Heart right ventricle (tissue), 16 donors: Measurements from ENCODE around the gene YBX3. TPM values are rescaled to one million over a fixed set of nuclear protein-coding genes. Genes with fewer than 3 reads are reported as not detected.

ENCODE experiments used
- ATAC-seq, 8 donors: fragments of 200-7000 bp; cut with Tn5 transposase; one replicate each; pipeline ENCODE4 v1.9.1; 2020; ENCODE audit warnings: mild to moderate bottlenecking in 8 of 8, moderate library complexity in 8 of 8, moderate number of reproducible peaks in 1 of 8
- DNase-seq, 2 donors: peaks; one replicate each; pipeline ENCODE4 v3.0.0-alpha.2; 2020
- H3K27ac ChIP-seq, 10 donors: fragments of 200-600 bp; sonication (generic) in 2 of 10; one replicate each; pipeline versions ENCODE4 v1.5.0 to v1.8.0; 2020 to 2022; ENCODE audit warnings: mild to moderate bottlenecking in 3 of 10
- H3K27me3 ChIP-seq, 7 donors: fragments of 200-600 bp; one replicate each; pipeline ENCODE4 v1.8.0; 2021 to 2022; ENCODE audit warnings: mild to moderate bottlenecking in 2 of 7
- H3K36me3 ChIP-seq, 9 donors: fragments of 200-600 bp; sonication (generic) in 1 of 9; one replicate each; pipeline versions ENCODE4 v1.5.0 to v1.8.0; 2020 to 2022; ENCODE audit warnings: mild to moderate bottlenecking in 2 of 9
- H3K4me1 ChIP-seq, 9 donors: fragments of 200-600 bp; sonication (generic) in 1 of 9; one replicate each; pipeline versions ENCODE4 v1.5.0 to v1.8.0; 2020 to 2022; ENCODE audit warnings: mild to moderate bottlenecking in 4 of 9
- H3K4me3 ChIP-seq, 10 donors: fragments of 200-600 bp; sonication (generic) in 2 of 10; one replicate each; pipeline versions ENCODE4 v1.5.0 to v1.8.0; 2020 to 2022; ENCODE audit warnings: mild to moderate bottlenecking in 7 of 10, moderate library complexity in 2 of 10
- H3K9me3 ChIP-seq, 11 donors: fragments of 200-600 bp in 10 of 11; sonication (generic) in 2 of 11; one replicate each; pipeline versions ENCODE4 v1.5.0 to v1.8.0; 2013 to 2022; ENCODE audit warnings: mild to moderate bottlenecking in 2 of 11, control low read depth in 1 of 11, moderate library complexity in 1 of 11
- WGBS, 2 donors: extraction: QIAGEN DNeasy Blood & Tissue Kit; methylation state at CpG; one replicate each; pipeline ENCODE4 v1.1.7; 2013; ENCODE audit warnings: inconsistent platforms in 1 of 2; 5-methylcytosine and 5-hydroxymethylcytosine counted together
- intact Hi-C, 10 donors: fragments of 100-400 bp; cut with DNase I; formaldehyde crosslinking; loops; one replicate each; pipeline versions ENCODE4 v1.11.1 to v1.14.2; 2022
- polyA plus RNA-seq, 2 donors: library from polyadenylated mRNA; stranded (reverse); fragments of 200-250 nt; gene quantifications; one replicate each; pipeline ENCODE4 v1.2.3, GENCODE V29; 2013
- total RNA-seq, 10 donors: library from RNA; stranded (reverse); fragmentation: NEBNext Ultra II Directional in 3 of 10; extraction: Animal tissue kit (Norgen Biotek cat#: 25700) in 3 of 10; gene quantifications; one replicate each; pipeline versions ENCODE4 v1.2.1 to v1.2.4, GENCODE V29; 2021 to 2023
- TF ChIP-seq, protein P1 (sequence below), 9 donors: fragments of 200-600 bp; sonication (generic) in 2 of 9; IDR thresholded peaks; one replicate each; pipeline versions ENCODE4 v1.5.0 to v1.8.0; 2021 to 2022; ENCODE audit warnings: antibody characterized with exemption in 9 of 9, mild to moderate bottlenecking in 5 of 9, moderate library complexity in 1 of 9
- donor health status: Arrhythmogenic right ventricular cardiomyopathy.
- donor health status: ischemic (EF 13 %, LVEDD 7.1; RV severe dilation, severe dysfunction).
- donor health status: healthy with polysubstance abuse.
- donor health status: DM: no; HTN: yes; CAD: no.
- donor health status: DM: no; HTN: no; CAD: no.
- donor health status: ischemic (EF 25% LVEDD 6.9; RV normal size, moderate dysfunction).
- donor health status: ischemic (EF 25% LVEDD 5.7; RV mildly dilated, moderate dysfunction).
- donor health status: healthy.
- donor health status: DM: yes; HTN: yes; CAD: no.
- donor health status: Ischemic cardiomyopathy.
- donor health status: ischemic (EF 35%, LVEDD 5.7; RV mildly dilated, moderate dysfunction).
- donor health status: nonischemic (EF 11% LVEDD 7.7; RV severe dilation, severe dysfunction).
- donor health status: DM: yes; HTN: yes; CAD: no.
- donor health status: PGD.
- donor health status: ischemic (EF 29% LVEDD 5.4; RV normal size, mild dysfunction).
- donor health status: nonischemic (EF 23%, LVEDD 6.1; RV moderate dilation, normal function).

YBX3 gene
- total and polyA plus RNA-seq, 12 donors = 244 to 1,254 (median 632) TPM

GRCh38 chr12:10669533-10669932 lies 53.6 kb downstream of the YBX3 start:
- no peaks in the 10 kb centered on the region for H3K36me3 ChIP-seq
- TF ChIP-seq, protein P1, sequence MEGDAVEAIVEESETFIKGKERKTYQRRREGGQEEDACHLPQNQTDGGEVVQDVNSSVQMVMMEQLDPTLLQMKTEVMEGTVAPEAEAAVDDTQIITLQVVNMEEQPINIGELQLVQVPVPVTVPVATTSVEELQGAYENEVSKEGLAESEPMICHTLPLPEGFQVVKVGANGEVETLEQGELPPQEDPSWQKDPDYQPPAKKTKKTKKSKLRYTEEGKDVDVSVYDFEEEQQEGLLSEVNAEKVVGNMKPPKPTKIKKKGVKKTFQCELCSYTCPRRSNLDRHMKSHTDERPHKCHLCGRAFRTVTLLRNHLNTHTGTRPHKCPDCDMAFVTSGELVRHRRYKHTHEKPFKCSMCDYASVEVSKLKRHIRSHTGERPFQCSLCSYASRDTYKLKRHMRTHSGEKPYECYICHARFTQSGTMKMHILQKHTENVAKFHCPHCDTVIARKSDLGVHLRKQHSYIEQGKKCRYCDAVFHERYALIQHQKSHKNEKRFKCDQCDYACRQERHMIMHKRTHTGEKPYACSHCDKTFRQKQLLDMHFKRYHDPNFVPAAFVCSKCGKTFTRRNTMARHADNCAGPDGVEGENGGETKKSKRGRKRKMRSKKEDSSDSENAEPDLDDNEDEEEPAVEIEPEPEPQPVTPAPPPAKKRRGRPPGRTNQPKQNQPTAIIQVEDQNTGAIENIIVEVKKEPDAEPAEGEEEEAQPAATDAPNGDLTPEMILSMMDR (IDR thresholded peaks at IDR 0.05) = no peak
- no peak for ATAC-seq
- DNase-seq = no peak
- H3K9me3 ChIP-seq = peaks cover 0 to 1% (median 0%) of the 10 kb centered on the region in 11 donors
- peaks cover 0 to 58% (median 28%) of the 10 kb centered on the region in 7 donors for H3K27me3 ChIP-seq
- H3K4me3 ChIP-seq = no peak overlapping the region
- WGBS, 2 donors = 91 to 94% methylated on average over 1 of the region's 1 CpG
- intact Hi-C loops = no loop called here
- H3K4me1 ChIP-seq = peaks cover 0 to 17% (median 8%) of the 10 kb centered on the region in 9 donors
- no peak overlapping the region for H3K27ac ChIP-seq

DNA sequence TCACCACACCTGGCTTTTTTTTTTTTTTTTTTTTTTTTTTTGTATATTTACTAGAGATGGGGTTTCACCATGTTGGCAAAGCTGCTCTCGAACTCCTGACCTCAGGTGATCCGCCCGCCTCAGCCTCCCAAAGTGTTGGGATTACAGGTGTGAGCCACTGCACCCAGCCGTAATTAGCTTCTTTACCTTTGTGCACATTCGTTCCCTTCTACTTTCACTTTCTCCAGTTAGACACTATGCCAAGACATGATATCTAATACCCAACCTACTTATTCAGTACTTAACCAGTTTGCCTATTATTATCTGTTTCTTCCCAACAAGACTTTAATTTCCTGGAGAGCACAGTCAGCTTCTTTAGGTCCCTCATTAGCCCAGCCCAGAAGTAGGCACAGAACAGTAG lies 54.6 kb downstream of the YBX3 start:
- Histone ChIP-seq H3K4me3 (peak overlapping the region in 1 of 10 donors; percentile 19), H3K4me1 (peaks cover 0 to 7% (median 0%) of the 10 kb centered on the region in 9 donors), H3K27me3 (peaks cover 0 to 48% (median 18%) of the 10 kb centered on the region in 7 donors), H3K9me3 (peaks cover 0 to 1% (median 0%) of the 10 kb centered on the region in 11 donors), H3K36me3 (no peaks in the 10 kb centered on the region), H3K27ac (no peak overlapping the region)
- TF ChIP-seq, protein P1 (IDR thresholded peaks at IDR 0.05) = no peak
- ATAC-seq (no peak), DNase-seq (no peak)
- 73 to 85% methylated on average over 5 of the region's 5 CpGs for WGBS, 2 donors
- intact Hi-C loops = no loop called here

- H3K4me1 ChIP-seq = peaks cover 0 to 5% (median 0%) of the 10 kb centered on the region in 9 donors
- TF ChIP-seq, protein P1 (IDR thresholded peaks at IDR 0.05) = no peak
- peaks cover 0 to 39% (median 8%) of the 10 kb centered on the region in 7 donors for H3K27me3 ChIP-seq
- H3K36me3 ChIP-seq = no peaks in the 10 kb centered on the region
- H3K9me3 ChIP-seq = peaks cover 0 to 1% (median 0%) of the 10 kb centered on the region in 11 donors
- WGBS, 2 donors = 57 to 66% methylated on average over 1 of the region's 1 CpG
- no peak for DNase-seq
- no peak overlapping the region for H3K4me3 ChIP-seq
- no peak for ATAC-seq
- intact Hi-C loops = no loop called here
- no peak overlapping the region for H3K27ac ChIP-seq
Observed at GRCh38 chr12:10667581-10667980, 55.5 kb downstream of the YBX3 start.

DNA sequence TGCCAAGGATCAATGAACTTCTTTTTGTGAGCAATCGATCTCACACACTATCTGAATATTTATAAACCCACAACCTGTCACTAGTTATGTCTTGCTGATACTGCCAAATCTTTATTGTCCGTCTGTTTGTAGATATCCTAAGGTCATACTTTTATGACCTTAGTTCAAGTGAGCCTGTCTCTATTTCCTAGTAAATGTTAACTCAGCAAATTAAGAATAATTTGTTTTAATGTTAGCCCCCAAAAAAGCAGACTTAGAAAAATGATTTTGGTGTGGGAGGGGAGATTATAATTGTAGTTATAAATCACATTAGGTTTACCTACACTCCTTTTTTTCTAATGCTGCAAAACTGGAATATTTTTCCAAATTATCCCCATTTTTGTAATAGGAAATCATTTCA lies 58.6 kb downstream of the YBX3 start:
- H3K36me3 ChIP-seq = no peaks in the 10 kb centered on the region
- TF ChIP-seq, protein P1 (IDR thresholded peaks at IDR 0.05) = no peak
- WGBS, 2 donors = 63 to 65% methylated on average over 2 of the region's 2 CpGs
- intact Hi-C loops = no loop called here
- H3K27me3 ChIP-seq = peaks cover 0 to 14% (median 4%) of the 10 kb centered on the region in 7 donors
- H3K9me3 ChIP-seq = no peaks in the 10 kb centered on the region
- DNase-seq = no peak
- H3K27ac ChIP-seq = no peak overlapping the region
- H3K4me1 ChIP-seq = peaks cover 0 to 5% (median 0%) of the 10 kb centered on the region in 9 donors
- no peak overlapping the region for H3K4me3 ChIP-seq
- ATAC-seq = no peak
